LNCAP (cell line): ENCODE measurements around the gene SNX24.

Source experiments
- CTCF ChIP-seq: fragments of 450-650 bp; IDR thresholded peaks from 2 replicates; pipeline ENCODE4 v1.5.1; 2017; ENCODE audit warnings: mild to moderate bottlenecking

The SNX24 gene

GRCh38 chr5:122985006-122985700, 139.7 kb downstream of the SNX24 start:
- TF ChIP-seq CTCF, result no peak

DNA sequence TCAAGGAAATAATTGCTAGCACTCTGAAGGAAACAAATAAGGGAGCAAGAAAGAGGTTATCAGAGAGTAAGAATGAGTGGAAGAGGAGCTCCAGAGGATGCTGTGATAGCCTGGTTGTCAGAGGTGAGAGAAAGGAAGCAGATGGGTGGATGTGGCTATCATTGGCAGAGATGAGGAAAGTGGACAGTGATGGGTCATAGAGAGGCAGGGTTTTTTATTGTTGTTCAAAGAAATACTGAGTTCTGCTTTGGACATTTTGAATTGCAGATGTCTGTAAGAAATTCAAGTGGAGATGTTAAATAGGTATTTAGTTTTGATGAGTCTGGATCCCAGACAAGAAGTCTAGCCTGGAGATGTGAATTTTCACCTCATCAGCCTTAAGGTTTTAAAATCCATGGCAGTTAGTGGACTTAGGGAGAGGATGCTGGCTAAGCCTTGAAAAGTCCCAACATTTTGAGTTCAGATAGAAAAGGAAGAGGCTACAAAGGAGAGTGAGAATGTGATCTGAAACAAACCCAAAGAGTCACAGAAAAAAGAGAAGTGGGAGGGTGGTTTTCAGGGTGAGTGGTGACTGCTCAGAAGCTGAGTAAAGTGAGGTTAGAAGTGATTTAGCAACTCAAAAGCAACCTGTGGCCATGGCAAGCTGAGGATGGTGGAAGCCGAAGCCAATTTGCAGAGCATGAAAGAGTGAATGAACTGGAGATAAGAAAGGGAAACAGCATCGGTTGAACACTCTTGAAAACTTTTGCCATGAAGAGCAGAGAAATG, 140.7 kb downstream of the SNX24 start:
- no peak for TF ChIP-seq CTCF

DNA sequence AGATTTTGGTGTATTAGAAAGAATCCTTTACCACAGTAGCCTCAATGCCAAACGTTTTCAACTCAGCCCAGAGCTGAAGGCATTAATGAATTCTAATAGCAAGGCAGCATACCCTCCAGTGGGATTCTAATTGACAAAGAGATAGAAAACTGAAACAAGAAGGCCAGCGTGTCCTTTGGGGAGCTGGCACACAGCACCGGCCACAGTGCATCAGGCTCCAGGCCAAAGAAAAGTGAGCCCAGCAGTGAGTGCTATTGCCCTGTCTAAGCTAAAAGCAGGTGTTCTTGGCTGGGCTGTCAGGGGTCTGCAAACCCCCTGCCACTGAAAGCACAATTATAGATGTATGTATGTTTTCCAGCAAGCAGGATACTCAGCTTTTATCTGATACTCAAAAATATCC, 150.7 kb downstream of the SNX24 start:
- TF ChIP-seq CTCF, result no peak

- no peak for TF ChIP-seq CTCF
Observed at GRCh38 chr5:122997294-122997693, 151.9 kb downstream of the SNX24 start.

DNA sequence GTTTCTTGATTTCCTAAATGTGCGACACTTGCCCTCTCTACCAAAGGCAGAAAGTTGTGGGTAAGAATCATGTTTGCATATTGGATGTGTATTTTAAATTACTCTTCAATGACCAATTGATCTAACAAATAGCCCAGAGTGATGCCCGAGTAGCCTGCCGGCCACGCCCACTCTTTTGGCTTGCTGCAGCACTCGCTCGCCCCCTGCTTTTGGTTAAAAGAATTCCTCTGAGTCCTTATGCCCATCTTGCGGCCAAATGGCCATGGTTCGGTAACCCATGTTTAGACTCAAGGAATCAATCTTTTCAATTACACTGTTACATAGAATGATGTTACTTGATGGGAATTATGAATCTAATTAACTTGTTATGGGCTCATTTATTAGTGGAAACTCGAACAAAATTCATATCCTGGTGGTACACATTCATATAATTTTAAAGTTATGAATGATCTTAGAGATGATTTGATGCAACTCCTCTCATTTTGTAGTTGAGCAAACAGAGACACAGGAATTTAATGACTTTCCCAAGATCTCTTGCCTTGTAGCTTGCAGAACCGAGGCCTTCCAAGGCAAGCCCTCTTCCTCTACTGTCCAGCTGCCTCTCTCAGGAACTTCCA, 154.6 kb downstream of the SNX24 start:
- peak; percentile 78 for TF ChIP-seq CTCF

DNA sequence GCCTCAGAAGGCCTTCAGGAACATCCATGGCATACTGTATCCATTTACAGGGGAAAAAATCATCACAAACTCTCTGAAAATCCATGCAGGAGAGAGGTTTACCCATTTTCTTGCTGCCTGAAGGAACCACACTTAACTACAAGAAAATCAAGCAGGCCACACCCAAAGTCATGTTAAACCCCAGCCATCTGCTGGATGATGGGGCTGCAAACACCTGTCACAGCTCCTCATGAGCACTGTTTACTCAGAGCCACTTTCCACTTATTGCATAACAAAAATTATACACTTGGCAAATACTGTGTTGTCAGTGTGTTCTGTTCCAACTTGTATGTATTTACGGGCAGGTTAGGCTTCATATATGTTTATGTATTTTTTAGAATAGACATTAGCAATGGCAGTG, 155.3 kb downstream of the SNX24 start:
- no peak for TF ChIP-seq CTCF

GRCh38 chr5:123001808-123002207, 156.4 kb downstream of the SNX24 start:
- no peak for TF ChIP-seq CTCF
